OCI-LY3 (cell line): ENCODE data around the gene GRAMD2A.

Source experiments
- CTCF ChIP-seq: fragments of 200-600, 300-600 bp; sonication (generic); IDR thresholded peaks from 2 replicates; pipeline ENCODE4 v1.5.1; 2014; ENCODE audit warnings: antibody characterized with exemption, low read length, low read depth
- EZH2phosphoT487 ChIP-seq: fragments of 200-600 bp; shearing (Covaris generic); IDR thresholded peaks from 2 replicates; pipeline ENCODE4 v1.6.1; 2018; ENCODE audit warnings: antibody characterized with exemption, mixed run types, low read depth

- TF ChIP-seq CTCF (no peak), EZH2phosphoT487 (no peak)
These were observed 17.5 kb downstream of the GRAMD2A start for GRCh38 chr15:72179950-72180581.
